Endothelial cell of umbilical vein (primary cell): ENCODE measurements around the gene MC5R. TPM values are rescaled to one million over a fixed set of nuclear protein-coding genes. Genes with fewer than 3 reads are reported as not detected.

ENCODE experiments used
- BruUV-seq: library from RNA; stranded (reverse); fragments of 400-500 nt; replicated peaks from 2 replicates; lab custom pipeline; 2021; lab: Mats Ljungman, UMichigan
- CTCF ChIA-PET: fragments of 300-600, 350-600 bp; sonication (Branson Sonifier 250); formaldehyde crosslinking; loops from one replicate; lab custom pipeline; 2021; ENCODE audit warnings: antibody characterized with exemption, inconsistent platforms; lab: Charles Lee
- POLR2A ChIA-PET: fragments of 300-600, 350-600 bp; sonication (Branson Sonifier 250); formaldehyde crosslinking; loops from one replicate; lab custom pipeline; 2021; ENCODE audit warnings: antibody characterized with exemption, inconsistent platforms; lab: Charles Lee
- DNase-seq: peaks from one replicate; pipeline ENCODE4 v3.0.0-alpha.2; 2011; ENCODE audit warnings: low read depth, low spot score
- FAIRE-seq: peaks from 2 replicates; lab custom pipeline; 2011; peaks lifted over from hg19 to GRCh38; lab: Jason Lieb, UNC
- H2AFZ ChIP-seq: 2 replicates; pipeline ENCODE4 v1.6.0; 2012; ENCODE audit warnings: low read depth, low read length, control low read depth, inconsistent platforms
- H3K27ac ChIP-seq: 2 replicates; pipeline ENCODE4 v1.5.1; 2011; ENCODE audit warnings: low read depth, mild to moderate bottlenecking, control low read depth, low read length, moderate library complexity; ENCODE audit not compliant: insufficient read depth
- H3K27me3 ChIP-seq, 2 experiments: 2 replicates each; pipeline versions ENCODE4 v1.6.0 to v1.6.1; 2011; ENCODE audit warnings: low read length in 2 of 2, mixed read lengths in 1 of 2; ENCODE audit not compliant: control insufficient read depth in 2 of 2, insufficient read depth in 2 of 2
- H3K36me3 ChIP-seq, 2 experiments: 2 replicates in 1 of 2; 3 replicates in 1 of 2; pipeline ENCODE4 v1.5.1; 2011; ENCODE audit warnings: low read length in 2 of 2, mild to moderate bottlenecking in 1 of 2, moderate library complexity in 1 of 2; ENCODE audit not compliant: control insufficient read depth in 2 of 2, insufficient read depth in 2 of 2; ENCODE audit errors: extremely low read depth in 1 of 2
- H3K4me1 ChIP-seq: 3 replicates; pipeline ENCODE4 v1.5.1; 2011; ENCODE audit warnings: mild to moderate bottlenecking, low read length; ENCODE audit not compliant: control insufficient read depth, insufficient read depth; ENCODE audit errors: extremely low read depth
- H3K4me2 ChIP-seq: 2 replicates; pipeline ENCODE4 v1.6.1; 2011; ENCODE audit warnings: low read length, control low read depth, mixed read lengths; ENCODE audit not compliant: insufficient read depth
- H3K4me3 ChIP-seq, 3 experiments: fragments of 200-600 bp in 1 of 3; sonication (generic), shearing (Covaris generic) in 1 of 3; replicated peaks in 1 of 3; 2 replicates each; pipeline ENCODE4 v1.5.1; 2011 to 2016; ENCODE audit warnings: control low read depth in 3 of 3, low read length in 3 of 3, mild to moderate bottlenecking in 2 of 3, inconsistent platforms in 1 of 3, low read depth in 1 of 3, moderate library complexity in 1 of 3; ENCODE audit not compliant: insufficient read depth in 1 of 3
- H3K79me2 ChIP-seq: 2 replicates; pipeline ENCODE4 v1.6.0; 2012; ENCODE audit warnings: low read length, inconsistent platforms; ENCODE audit not compliant: control insufficient read depth, insufficient read depth
- H3K9ac ChIP-seq: replicated peaks from 2 replicates; pipeline ENCODE3; 2011; ENCODE audit warnings: low read length, control low read depth; ENCODE audit not compliant: insufficient read depth; ENCODE audit errors: extremely low read depth
- H3K9me1 ChIP-seq: replicated peaks from 3 replicates; pipeline ENCODE4 v1.6.0; 2011; ENCODE audit warnings: mild to moderate bottlenecking, low read length; ENCODE audit not compliant: control insufficient read depth, insufficient read depth; ENCODE audit errors: extremely low read depth
- H3K9me3 ChIP-seq: replicated peaks from 2 replicates; pipeline ENCODE4 v1.5.1; 2012; ENCODE audit warnings: low read length, inconsistent platforms; ENCODE audit not compliant: control insufficient read depth, insufficient read depth
- H4K20me1 ChIP-seq: replicated peaks from 2 replicates; pipeline ENCODE3; 2011; ENCODE audit warnings: mild to moderate bottlenecking, low read length; ENCODE audit not compliant: control insufficient read depth, insufficient read depth; ENCODE audit errors: extremely low read depth
- EZH2 ChIP-seq: IDR thresholded peaks from 2 replicates; pipeline ENCODE4 v1.6.1; 2012; ENCODE audit warnings: borderline replicate concordance, low read depth, mild to moderate bottlenecking, moderate library complexity, low read length, inconsistent platforms; ENCODE audit not compliant: severe bottlenecking
- FOS ChIP-seq: IDR thresholded peaks from 2 replicates; pipeline ENCODE4 v1.6.1; 2011; ENCODE audit warnings: mild to moderate bottlenecking, low read length, moderate library complexity, borderline replicate concordance; ENCODE audit not compliant: insufficient read depth
- GATA2 ChIP-seq: IDR thresholded peaks from 2 replicates; pipeline ENCODE4 v1.7.0; 2011; ENCODE audit warnings: low read depth, mild to moderate bottlenecking, moderate library complexity, mixed read lengths, low read length; ENCODE audit not compliant: insufficient read length, insufficient read depth
- JUN ChIP-seq: IDR thresholded peaks from 2 replicates; pipeline ENCODE4 v1.6.1; 2011; ENCODE audit warnings: borderline replicate concordance, low read depth; ENCODE audit not compliant: insufficient read length, insufficient read depth
- MYC ChIP-seq: IDR thresholded peaks from one replicate; pipeline ENCODE4 v1.6.1; 2011; ENCODE audit warnings: mild to moderate bottlenecking, low read depth, low read length
- POLR2A ChIP-seq: IDR thresholded peaks from 2 replicates; pipeline ENCODE4 v1.6.1; 2012; ENCODE audit warnings: low read depth, mild to moderate bottlenecking, control low read depth, low read length
- POLR2AphosphoS5 ChIP-seq: IDR thresholded peaks from 2 replicates; pipeline ENCODE4 v1.6.1; 2012; ENCODE audit warnings: low read depth, mild to moderate bottlenecking, control low read depth, low read length, moderate library complexity; ENCODE audit not compliant: insufficient read depth
- dilution Hi-C: fragments of 300-500 bp; cut with MboI; formaldehyde crosslinking; loops from one replicate; pipeline ENCODE4 v1.15.0; 2019; ENCODE audit warnings: low sequenced_read_pairs; ENCODE audit not compliant: extremely low pct_ligation_motif_present
- intact Hi-C: fragments of 100-400 bp; cut with micrococcal nuclease; formaldehyde crosslinking; loops from one replicate; pipeline ENCODE4 v1.10.0; 2022
- polyA plus RNA-seq, 4 experiments: library from polyadenylated mRNA; depleted of rRNA in 3 of 4; stranded (reverse) in 3 of 4; unstranded in 1 of 4; fragments of >200 nt; gene quantifications; 2 replicates each; pipeline versions ENCODE4 v1.2.1 to v1.2.3, GENCODE V29; 2011 to 2012; ENCODE audit warnings: missing spikeins in 1 of 4
- total RNA-seq: library from RNA; stranded (reverse); gene quantifications from 2 replicates; pipeline ENCODE4 v1.2.3, GENCODE V29; 2021
- TF ChIP-seq, protein P1 (sequence below), 2 donors: IDR thresholded peaks; 1 replicate in 1 of 2; 2 replicates in 1 of 2; pipeline ENCODE4 v1.5.1; 2011; ENCODE audit warnings: low read length in 2 of 2, mild to moderate bottlenecking in 2 of 2, moderate library complexity in 2 of 2, control low read depth in 1 of 2, inconsistent platforms in 1 of 2, low read depth in 1 of 2; ENCODE audit not compliant: insufficient read depth in 1 of 2; ENCODE audit errors: extremely low read depth in 1 of 2

Gene MC5R
- total and polyA plus RNA-seq, 2 donors (not counting 3 experiments of a cell fraction or from before 2014, with no cell fraction given) = not detected

DNA sequence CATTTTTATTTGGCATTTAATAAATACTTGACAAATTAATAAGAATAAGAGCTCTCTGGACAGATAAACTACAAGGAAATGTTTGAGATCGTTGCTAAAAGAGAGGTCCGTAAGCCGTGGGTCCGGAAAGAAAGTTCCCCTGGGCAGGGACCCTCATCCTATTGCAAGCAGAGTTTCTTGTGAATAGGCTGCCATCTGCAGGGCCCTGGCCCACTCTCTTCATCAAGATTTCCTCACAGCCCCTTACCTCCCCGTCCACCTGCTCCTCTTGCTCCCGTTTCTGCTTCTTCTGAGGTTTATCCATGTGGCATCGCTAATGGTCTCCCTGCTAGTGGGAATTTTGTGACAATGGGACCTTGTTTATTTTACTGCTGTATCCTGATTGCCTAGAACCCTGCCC is 30.1 kb upstream of the MC5R start:
- BruUV-seq = no TSS peak
- Histone ChIP-seq H3K9me1 (no peaks in the 10 kb centered on the region), H3K79me2 (no peaks in the 10 kb centered on the region), H3K27me3 (peaks cover 0 to 8% of the 10 kb centered on the region in 2 experiments), H3K27ac (no peak overlapping the region), H3K4me2 (no peak overlapping the region), H3K4me1 (peaks cover 20% of the 10 kb centered on the region), H3K9me3 (no peaks in the 10 kb centered on the region), H3K36me3 (no peaks in the 10 kb centered on the region), H3K4me3 (no peak overlapping the region), H2AFZ (no peak overlapping the region), H4K20me1 (no peaks in the 10 kb centered on the region), H3K9ac (no peak overlapping the region)
- dilution Hi-C loops (no loop called here), intact Hi-C loops (no loop called here)
- no peak for TF ChIP-seq EZH2
- CTCF ChIA-PET = interaction anchor here (0.7 kb wide), 1 partner anchor 19 kb away, joined by 5 read pairs; no protein-coding TSS in a partner anchor
- FAIRE-seq (no peak), DNase-seq (no peak)
- POLR2A ChIA-PET = no interaction called here

DNA sequence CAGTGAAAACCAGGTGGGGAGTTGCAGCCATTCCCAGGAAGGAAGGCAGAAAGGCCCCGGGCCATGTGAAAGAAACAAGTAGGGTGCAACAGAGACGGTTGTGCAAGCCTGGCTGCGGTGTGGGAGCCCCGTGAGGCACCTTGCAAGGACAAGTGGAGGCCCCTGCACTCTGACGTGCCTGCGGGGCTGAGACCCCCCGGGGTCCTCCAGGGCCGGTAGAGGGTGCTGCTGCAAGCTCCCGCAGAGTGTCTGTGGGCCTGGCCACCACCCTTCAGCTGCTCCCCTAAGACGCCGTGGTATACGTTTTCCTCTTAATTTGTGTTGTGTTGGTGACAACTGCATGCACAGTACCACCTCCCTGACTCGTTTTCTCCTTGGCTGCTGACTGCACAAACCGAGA is 27.4 kb upstream of the MC5R start:
- dilution Hi-C loops (no loop called here), intact Hi-C loops (loop anchor here (2.0 to 5.0 kb wide), 2 partner anchors 139 to 296 kb away; no protein-coding TSS in a partner anchor)
- H3K9ac ChIP-seq = peak overlapping the region; percentile 36
- H3K9me1 ChIP-seq = no peaks in the 10 kb centered on the region
- H3K27ac ChIP-seq = peak overlapping the region; percentile 75
- POLR2A ChIA-PET = no interaction called here
- DNase-seq = no peak
- CTCF ChIA-PET = interaction anchor here (0.9 to 2.6 kb wide), 7 partner anchors 12 to 637 kb away, joined by 3 to 14 read pairs (median 4); partner anchors contain the start of gene MC5R
- no peaks in the 10 kb centered on the region for H3K36me3 ChIP-seq
- no TSS peak for BruUV-seq
- H3K4me1 ChIP-seq = peaks cover 24% of the 10 kb centered on the region
- H3K9me3 ChIP-seq = no peaks in the 10 kb centered on the region
- H4K20me1 ChIP-seq = no peaks in the 10 kb centered on the region
- TF ChIP-seq JUN = no peak
- TF ChIP-seq MYC = no peak
- no peak for TF ChIP-seq POLR2AphosphoS5
- no peak for TF ChIP-seq EZH2
- TF ChIP-seq GATA2 = no peak
- no peak for TF ChIP-seq FOS
- TF ChIP-seq, protein P1, sequence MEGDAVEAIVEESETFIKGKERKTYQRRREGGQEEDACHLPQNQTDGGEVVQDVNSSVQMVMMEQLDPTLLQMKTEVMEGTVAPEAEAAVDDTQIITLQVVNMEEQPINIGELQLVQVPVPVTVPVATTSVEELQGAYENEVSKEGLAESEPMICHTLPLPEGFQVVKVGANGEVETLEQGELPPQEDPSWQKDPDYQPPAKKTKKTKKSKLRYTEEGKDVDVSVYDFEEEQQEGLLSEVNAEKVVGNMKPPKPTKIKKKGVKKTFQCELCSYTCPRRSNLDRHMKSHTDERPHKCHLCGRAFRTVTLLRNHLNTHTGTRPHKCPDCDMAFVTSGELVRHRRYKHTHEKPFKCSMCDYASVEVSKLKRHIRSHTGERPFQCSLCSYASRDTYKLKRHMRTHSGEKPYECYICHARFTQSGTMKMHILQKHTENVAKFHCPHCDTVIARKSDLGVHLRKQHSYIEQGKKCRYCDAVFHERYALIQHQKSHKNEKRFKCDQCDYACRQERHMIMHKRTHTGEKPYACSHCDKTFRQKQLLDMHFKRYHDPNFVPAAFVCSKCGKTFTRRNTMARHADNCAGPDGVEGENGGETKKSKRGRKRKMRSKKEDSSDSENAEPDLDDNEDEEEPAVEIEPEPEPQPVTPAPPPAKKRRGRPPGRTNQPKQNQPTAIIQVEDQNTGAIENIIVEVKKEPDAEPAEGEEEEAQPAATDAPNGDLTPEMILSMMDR (IDR thresholded peaks at IDR 0.05; ENCODE audit: extremely low read depth in 1 of 2, insufficient read depth in 1 of 2, low read depth in 1 of 2, low read length in 2 of 2) = no peak
- no peak for TF ChIP-seq POLR2A
- peaks cover 0 to 5% of the 10 kb centered on the region in 2 experiments for H3K27me3 ChIP-seq
- H3K79me2 ChIP-seq = no peaks in the 10 kb centered on the region
- H3K4me2 ChIP-seq = peak overlapping the region; percentile 65
- peak; percentile 49 for FAIRE-seq
- no peak overlapping the region for H2AFZ ChIP-seq
- H3K4me3 ChIP-seq = no peak overlapping the region
